ENCODE measurements around the gene SZT2.

Gene SZT2

DNA sequence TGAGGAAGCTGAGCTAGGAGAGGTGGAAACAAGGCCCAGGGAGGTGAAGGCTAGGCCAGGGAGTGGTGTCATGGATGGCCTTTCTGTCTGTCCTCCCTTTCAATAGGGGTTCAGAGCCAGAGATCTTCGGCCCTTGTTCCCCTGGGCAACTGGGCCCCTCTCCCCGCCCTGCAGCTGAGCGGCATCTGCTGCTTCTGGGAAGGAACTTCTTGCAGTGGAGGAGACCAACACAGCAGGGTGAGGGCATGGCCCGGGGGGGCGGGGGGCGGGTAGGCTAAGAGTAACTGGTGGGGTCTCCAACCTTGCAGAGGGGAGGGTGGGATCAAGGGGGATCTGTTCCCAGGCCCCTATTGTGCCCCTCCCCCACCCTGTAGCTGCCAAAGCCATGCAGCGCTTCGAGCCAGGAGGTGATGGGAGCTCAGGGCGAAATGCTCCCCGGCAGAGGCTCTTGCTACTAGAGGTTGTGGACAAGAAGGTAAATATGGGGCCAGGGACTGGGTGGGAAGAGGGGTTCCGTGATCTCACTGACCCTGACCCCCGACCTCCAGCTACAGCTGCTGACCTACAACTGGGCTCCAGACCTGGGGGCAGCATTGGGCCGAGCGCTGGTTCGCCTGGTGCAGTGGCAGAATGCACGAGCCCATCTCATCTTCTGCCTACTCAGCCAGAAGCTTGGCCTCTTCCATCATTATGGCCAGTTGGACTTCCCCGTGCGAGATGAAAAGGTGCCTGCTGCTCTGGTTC, 52.4 kb downstream of the SZT2 start:
- DNase-seq (ENCODE audit: low read depth) = no peak

DNA sequence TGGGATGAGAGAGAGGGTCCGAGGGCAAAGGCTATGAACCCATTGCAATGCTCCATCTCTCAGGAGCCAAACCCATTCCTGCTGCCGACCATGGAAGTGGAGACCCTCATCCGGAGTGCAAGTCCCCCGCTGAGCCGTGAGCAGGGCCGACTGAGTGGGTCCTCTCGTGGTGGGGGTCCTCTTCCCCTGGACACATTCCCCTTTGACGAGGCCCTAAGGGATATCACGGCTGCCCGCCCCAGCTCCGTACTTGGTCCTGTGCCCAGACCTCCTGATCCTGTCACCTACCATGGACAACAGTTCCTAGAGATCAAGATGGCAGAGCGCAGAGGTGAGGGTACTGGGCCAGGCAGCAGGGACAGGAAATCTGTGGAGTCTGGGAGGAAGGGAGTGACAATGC, 53.1 kb downstream of the SZT2 start:
- DNase-seq (ENCODE audit: low read depth) = no peak

DNA sequence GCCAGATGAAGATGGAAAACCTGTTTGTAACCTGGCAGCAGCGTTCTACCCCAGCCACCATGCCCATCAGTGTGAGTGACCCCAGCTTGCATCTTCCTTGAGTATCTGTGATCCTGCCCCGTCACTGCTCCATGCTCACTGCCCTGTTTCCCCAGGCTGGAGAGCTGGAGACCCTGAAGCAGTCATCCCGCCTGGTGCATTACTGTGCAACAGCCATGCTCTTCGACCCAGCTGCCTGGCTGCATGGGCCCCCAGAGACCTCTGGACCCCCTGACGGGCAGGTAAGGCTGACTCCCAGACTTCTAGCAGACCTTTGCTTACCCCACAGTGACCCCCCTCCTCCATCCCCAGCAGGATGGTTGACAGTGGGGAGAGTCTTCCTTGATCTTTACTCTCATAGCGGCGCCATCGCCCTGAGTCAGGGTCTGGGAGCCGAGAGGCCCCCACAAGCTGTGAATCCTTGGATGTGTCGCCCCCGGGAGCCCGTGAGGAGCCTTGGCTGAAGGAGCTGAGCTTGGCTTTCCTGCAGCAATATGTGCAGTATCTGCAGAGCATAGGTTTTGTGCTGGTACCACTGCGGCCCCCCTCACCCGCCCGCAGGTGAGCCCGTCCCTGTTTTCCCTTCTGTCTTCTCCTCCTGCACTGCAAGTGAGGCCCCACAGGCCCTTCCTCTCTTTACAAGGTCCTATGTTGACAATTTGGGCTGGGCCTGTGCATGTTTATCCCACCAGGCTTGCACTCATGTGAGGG, 53.7 kb downstream of the SZT2 start:
- DNase-seq (ENCODE audit: low read depth) = no peak

DNA sequence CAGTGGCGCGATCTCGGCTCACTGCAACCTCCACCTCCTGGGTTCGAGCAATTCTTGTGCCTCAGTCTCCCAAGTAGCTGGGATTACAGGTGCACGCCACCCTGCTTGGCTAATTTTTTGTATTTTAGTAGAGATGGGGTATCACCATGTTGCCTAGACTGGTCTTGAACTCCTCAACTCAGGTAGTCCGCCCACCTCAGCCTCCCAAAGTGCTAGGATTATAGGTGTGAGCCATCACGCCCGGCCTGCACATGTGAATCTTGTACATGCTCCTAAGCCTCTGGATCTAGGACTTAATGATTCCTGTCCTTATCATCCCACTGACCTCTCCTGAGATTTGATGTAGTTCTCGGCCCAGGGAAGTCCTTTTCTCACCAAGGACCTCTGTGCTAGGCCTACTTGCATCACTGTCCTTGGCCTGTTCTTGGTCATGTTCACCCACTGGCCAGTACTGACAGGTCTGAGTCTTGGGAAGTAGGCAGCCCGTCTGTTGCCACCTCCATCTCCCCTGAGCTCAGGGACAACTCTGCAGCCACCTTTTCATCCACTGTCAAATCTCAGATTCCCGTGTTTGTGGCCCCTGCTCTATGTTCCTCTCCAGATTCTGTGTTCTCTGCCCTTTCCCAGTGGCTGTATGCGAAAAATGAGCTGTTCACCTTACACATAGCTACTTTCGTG, 54.6 kb downstream of the SZT2 start:
- DNase-seq (ENCODE audit: low read depth) = no peak

DNA sequence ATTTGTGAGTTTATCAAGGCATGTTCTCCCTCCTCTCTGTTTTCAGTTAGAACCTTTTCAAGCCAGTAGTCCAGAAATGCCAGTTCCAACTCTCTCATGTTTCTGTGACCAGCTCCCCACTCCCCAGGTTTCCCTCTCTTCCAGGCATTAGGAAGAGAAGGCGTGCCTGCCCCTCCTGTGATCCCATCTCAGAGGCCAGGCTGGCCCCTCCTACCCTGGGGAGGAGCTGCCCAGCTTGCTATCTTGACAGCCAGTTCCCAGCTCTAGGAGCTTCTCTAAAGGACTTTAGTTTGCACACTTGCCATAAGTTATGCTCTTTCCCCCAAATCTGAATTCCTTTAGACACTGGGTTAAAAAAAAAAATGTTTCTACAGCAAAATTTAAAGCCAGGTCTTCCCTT, 55.1 kb downstream of the SZT2 start:
- peak; percentile 41 for DNase-seq (ENCODE audit: low read depth)

DNA sequence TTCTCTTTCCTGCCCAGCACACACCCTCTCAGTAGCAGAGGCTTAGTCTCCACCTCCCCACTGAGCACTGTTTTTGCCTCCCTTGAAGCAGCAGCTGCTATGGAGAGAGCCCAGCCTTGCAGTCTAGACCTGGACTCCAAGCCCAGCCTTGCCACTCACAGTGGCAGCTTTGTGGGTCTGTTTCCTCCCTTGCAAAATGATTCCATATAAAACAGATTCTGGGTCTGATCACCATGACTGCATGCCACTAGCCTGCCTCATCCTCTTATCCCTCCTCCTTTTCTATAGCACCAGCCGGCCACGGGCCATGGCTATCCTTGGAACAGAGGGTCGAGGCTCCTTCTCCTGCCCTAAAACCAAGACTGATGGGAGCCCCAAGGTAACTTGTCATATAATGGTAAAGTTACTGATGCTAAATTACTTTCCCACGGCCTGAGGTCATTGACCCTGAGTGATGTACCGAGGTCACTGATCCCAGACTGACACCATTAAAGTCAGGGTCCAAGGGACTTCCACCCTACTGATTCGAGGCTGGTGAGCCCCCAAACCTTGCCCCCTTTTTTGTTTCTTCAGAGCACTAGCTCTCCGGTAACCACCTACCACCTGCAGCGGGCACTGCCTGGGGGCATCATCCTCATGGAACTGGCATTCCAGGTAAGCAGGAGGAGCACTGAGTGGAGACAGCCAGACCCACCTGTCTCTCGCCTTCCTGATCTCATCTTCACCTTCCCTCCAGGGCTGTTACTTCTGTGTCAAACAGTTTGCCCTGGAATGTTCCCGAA, 56.1 kb downstream of the SZT2 start:
- DNase-seq (ENCODE audit: low read depth) = peak; percentile 47

DNA sequence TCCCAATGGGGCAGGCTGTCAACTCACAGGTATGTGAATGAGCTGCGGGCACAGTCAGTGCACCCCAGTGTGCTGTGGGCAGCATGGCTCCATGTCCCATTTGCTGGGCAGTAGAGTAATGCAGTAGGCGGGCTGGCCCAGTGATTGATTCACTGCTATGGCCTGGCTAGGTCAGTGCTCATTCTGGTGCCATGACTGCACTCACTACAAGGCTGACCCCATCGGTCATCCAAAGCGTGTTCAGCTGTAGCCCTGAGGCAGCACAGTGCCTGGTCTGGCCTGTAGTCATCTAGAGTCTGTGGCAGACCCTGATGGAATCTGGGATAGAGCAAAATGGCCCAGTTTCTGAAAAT, 56.7 kb downstream of the SZT2 start:
- no peak for DNase-seq (ENCODE audit: low read depth)

DNA sequence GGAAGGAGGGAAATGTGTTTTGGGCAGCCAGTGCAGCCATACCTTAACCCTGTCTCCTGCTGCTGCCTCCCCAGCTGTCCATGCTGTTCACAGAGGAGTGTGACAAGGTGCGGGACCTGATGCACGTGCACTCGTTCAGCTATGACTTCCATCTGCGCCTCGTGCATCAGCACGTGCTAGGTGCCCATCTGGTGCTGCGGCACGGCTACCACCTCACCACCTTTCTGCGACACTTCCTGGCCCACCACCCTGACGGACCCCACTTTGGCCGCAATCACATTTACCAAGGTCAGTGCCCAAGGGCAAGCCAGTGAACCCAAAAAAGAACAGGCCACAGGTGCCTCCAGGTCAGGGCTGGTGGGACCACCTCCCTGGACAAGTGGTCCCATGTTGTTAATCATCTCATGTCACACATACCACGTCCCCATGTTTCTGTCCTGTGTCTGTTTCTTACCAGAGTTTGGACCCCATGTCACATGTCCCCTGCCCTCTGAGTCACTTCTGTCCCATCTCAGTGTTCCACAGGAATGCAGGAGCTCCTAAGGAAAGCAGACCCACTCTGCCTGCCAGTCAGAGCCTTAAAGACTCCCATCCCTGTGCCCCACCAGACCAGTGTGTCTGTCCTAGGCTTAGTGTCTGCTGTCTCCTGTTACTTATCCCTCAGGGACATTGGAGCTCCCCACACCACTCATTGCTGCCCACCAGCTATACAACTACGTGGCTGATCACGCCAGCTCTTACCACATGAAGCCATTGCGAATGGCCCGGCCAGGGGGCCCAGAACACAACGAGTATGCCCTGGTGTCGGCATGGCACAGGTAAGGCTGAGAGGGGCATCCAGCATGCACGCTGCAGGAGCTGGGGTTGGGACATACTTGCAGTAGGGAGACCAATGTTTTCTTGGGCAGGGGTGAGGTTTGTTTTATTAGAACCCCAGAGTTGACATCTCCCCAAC, 57.5 kb downstream of the SZT2 start:
- peak; percentile 20 for DNase-seq (ENCODE audit: low read depth)

DNA sequence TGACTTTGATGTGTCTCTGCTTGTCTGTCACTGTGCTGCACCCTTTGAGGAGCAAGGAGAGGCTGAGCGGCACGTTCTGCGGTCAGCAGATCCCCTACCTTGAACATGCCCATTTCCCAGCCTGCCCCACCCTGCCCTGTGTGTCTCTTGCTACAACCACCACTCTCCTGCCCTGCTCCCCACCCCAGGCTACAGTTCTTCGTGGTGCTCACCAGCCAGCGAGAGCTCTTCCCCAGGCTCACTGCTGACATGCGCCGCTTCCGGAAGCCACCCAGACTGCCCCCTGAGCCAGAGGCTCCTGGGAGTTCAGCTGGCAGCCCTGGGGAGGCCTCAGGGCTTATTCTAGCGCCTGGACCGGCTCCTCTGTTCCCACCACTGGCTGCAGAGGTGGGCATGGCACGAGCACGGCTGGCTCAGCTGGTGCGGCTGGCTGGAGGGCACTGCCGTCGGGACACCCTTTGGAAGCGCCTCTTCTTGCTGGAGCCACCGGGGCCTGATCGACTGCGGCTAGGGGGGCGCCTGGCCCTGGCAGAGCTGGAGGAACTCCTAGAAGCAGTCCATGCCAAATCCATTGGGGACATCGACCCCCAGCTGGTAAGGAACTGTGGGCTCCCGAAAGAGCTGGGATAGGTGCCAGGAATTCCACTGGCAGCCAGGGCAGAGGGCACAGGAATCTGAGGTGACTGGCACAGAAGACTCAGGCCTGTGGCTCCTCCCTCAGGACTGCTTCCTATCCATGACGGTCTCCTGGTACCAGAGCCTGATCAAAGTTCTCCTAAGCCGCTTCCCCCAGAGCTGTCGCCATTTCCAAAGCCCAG, 58.4 kb downstream of the SZT2 start:
- DNase-seq (ENCODE audit: low read depth) = no peak

DNA sequence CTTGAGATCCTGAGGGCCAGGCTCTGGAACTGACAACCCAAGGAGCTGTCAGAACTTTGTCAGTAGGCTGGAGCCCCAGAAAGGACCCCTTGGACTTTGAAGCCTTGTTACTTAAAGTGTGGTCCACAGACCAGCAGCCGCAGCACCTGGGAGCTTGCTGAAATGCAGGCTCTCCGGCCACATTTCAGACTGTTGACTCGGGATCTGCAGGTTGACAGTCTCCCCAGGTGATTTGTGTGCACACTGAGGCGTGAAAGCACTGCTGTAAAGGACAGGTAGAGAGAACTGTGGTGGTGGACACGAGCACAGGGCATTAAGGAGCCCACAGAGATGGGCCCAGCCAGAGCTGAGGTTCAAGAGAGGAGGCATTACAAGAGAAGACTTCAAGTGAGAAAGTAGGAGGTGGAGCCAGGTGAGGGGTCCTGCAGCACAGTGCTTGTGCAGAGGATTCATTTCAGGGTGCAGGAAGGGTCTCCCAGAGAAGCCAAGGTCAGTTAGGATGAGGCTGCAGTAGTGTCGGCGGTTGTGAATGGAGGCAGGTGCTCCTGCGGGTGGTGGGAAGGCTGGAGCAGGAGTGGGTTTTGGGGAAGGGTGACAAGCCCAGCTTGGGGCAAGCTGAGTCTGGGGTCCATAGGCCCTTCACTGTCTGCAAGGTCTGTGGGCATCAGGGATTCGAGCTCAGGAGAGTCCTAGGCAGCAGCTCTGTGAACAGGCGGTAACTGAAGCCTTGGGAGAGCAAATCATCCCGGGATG, 59.4 kb downstream of the SZT2 start:
- DNase-seq (ENCODE audit: low read depth) = no peak

DNA sequence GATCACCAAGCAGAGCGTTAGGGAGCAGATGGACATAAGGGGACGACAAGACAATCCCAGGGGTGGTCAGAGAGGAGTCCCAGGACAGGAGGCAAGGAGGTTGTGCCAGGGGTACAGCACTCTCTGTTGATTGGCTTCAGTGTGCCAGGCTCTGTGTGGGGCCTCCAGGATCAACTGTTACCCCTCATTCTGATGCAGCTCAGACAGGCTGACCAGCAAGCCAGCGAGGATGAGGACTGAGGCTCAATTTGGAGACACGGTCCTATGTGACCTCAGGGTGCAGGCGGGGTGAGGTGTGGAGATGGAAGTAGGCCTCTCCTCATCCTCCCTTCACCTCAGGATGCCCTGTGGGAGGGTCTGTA, 60.0 kb downstream of the SZT2 start:
- DNase-seq (ENCODE audit: low read depth) = no peak

DNA sequence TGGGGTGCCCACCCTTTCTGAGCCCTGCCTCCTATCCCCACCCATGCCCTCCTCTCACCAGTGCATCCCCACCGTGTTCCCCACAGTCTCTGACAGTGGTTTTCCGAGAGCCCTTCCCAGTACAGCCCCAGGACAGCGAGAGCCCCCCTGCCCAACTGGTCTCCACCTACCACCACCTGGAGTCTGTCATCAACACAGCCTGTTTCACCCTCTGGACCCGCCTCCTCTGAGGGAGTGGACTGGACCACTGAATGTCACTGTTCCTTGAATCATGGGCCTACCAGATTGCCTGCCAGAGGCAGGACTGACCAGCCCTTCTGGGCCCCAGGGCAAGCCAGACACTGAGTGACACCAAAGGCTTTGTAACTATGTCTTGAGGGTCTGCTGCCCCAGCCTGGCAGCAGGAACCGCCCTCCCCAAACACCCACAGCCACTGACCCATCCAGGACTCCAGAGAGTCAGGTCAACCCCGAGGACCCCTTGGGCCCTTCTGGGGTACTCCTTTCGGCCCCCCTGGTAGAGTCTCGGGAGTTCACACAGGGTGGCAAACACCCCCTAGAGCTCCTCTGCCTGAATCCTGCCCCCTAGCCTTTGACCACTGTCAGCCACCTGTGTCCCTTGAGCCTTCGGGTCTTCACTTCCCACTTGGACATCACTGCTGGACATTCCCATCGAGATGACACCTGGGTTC, 60.7 kb downstream of the SZT2 start:
- no peak for DNase-seq (ENCODE audit: low read depth)

DNA sequence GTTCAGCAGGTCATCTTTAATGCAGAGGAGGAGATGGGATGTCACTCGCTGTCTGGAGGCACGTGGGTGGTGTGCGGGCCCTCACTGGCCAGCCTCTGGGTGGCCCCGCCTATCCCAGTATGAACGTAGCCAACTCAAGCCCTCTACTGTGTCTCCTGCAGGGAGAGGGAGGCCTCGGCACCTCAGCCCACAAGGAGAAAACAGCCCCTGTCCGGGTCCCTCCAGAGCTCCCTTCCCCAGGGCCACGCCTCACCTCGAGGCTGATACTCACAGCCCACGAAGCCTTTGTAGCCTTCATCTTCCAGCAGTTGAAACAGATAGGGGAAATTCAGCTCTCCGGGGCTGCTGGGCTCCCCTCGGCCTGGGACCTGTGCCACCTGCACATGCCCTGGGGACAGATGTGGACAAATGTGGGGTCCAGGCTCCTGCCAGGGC, 61.5 kb downstream of the SZT2 start:
- no peak for DNase-seq (ENCODE audit: low read depth)

DNA sequence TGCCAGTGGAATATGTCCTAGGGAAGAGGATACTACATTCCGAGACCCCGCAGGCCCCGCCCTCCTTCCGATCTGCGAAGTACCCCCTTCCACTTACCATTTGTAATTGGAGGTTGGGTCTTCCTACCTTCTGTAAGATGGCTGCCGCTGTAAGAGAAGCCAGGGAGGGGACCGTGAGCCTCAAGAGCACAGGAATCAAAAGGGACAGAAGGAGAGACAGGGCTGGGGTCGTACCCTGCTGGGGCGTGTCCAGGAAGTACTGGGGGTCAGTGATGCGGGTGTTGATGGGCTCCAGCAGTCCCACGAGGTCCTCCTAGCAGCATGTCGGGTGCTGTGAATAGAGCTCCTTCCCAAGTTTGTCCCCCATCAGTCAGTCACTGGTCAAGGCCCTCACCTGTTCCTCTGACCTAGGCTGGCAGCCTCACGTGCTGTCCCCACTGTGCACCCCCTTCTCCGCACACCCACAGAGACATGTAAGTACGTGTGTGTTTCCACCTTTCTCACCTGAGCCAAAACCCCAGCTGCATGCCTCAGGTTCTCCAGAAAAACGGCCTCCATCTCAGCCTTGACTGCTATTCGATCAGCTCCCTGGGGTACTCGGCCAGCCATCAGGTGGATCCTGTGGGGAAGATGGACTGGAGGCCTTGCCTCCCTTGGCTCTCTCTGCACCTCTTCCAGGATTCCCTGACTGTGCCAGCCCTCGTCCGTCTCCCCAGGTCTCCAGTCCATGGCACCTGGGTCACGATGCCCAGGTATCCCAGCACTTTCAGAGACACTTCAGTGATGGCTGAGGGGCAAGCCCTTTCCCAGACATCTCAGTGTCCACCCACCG, 62.2 kb downstream of the SZT2 start:
- no peak for DNase-seq (ENCODE audit: low read depth)

DNA sequence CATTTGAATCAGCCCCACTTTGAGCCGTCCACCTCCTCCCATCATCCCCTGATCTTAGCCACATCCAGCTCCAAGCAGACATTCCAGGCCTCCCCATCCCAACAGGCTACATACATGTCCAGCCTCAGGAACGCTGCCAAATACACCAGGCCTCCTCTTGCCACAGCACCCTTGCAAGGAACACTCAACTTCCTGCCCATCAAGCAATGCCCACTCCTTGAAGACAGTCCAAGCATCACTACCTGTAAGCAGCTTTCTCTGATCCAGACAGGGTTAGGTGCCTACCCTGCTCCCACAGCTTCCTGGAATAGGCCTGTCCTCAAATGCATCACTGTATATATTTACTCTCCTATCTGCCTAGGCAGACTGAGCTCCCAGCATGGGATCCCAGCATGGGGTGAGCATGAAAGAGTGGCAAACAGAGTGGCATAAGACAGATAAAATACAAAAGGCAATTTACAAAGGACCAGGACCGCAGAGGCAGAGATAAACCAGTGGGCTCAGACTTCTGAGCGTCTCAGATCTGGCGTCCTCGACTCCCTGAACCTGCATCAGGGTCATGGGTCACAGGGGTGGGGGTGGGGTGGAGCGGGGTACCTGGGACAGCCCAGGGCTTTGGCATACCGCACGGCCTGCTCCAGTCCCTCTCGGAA, 63.2 kb downstream of the SZT2 start:
- DNase-seq (ENCODE audit: low read depth) = peak; percentile 90

DNA sequence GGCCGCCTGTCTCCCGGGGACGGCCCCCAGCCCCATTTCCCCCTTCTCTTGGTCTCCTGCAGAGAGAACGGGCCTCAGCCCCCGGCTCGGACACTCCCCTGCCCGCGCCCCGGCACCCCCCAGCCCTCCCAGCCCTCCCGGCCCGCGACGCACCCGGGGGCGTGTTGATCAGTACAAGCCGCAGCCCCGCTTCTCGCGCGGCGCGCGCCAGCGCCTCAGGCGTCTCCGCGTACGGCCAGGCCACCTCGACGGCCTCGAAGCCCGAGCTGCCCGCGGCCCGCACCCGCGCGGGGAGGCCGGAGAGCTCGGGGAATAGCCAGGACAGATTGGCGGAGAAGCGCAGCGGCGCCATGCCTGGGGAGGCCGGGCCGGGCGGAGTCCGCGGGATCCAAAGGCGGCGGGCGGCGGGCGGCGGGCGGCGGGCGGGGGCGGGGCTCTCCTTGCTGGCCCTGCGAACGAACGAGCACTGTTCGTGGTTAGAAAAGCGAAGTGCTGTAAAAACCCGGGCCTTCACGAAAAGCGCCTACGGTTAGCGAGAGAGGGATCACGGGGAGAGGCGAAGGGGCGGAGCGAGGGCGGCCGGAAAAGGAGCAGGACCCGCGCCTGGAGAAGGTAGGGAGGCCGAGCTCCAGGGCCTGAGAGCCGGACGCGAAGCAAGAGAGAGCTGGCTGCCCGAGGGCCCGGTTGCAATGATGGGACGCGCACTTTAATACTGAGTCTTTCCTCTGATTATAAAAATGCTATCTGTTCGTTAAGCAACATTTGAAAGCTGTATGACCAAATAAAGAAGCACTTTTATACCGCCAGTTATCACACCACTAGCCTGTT, 64.0 kb downstream of the SZT2 start, which contains the start of gene HYI:
TSS of gene HYI (minus strand) at position 490 of the 828 bp plus-strand sequence. CDS start at position 352, 138 bp downstream.
- peak; percentile 92 for DNase-seq (ENCODE audit: low read depth)

Data from EH (cell line).